Neutrophil (primary cell): ENCODE data around the gene MAP3K14.

Experiments
- H3K27ac ChIP-seq: fragments of 200-600 bp; sonication (generic); 2 replicates; pipeline ENCODE4 v1.5.1; 2016; ENCODE audit warnings: mild to moderate bottlenecking, moderate library complexity
- H3K27me3 ChIP-seq: fragments of 200-600 bp; sonication (generic); 2 replicates; pipeline ENCODE4 v1.6.0; 2016; ENCODE audit warnings: mild to moderate bottlenecking
- H3K36me3 ChIP-seq: fragments of 200-600 bp; sonication (generic); 2 replicates; pipeline ENCODE4 v1.5.1; 2017
- H3K4me1 ChIP-seq, 2 experiments: fragments of 200-600 bp in 1 of 2; sonication (generic) in 1 of 2; 1 replicate in 1 of 2; 2 replicates in 1 of 2; pipeline versions ENCODE4 v1.5.1 to v1.6.1; 2013 to 2016; ENCODE audit warnings: low read depth in 1 of 2, low read length in 1 of 2, mild to moderate bottlenecking in 1 of 2, moderate library complexity in 1 of 2; ENCODE audit not compliant: control insufficient read depth in 1 of 2, insufficient read depth in 1 of 2
- H3K4me3 ChIP-seq, 2 experiments: fragments of 200-600 bp in 1 of 2; sonication (generic) in 1 of 2; 1 replicate in 1 of 2; 2 replicates in 1 of 2; pipeline ENCODE4 v1.5.1; 2013 to 2016; ENCODE audit warnings: low read depth in 1 of 2, low read length in 1 of 2, mild to moderate bottlenecking in 1 of 2, moderate library complexity in 1 of 2
- H3K9me3 ChIP-seq: fragments of 200-600 bp; sonication (generic); 2 replicates; pipeline ENCODE4 v1.5.1; 2016
- CTCF ChIP-seq: fragments of 200-600 bp; sonication (generic); IDR thresholded peaks from 2 replicates; pipeline ENCODE4 v1.5.1; 2016; ENCODE audit warnings: antibody characterized with exemption

MAP3K14 gene

GRCh38 chr17:45264988-45265387 lies 51.8 kb downstream of the MAP3K14 start:
- Histone ChIP-seq H3K9me3 (no peaks in the 10 kb centered on the region), H3K4me3 (no peak overlapping the region), H3K27me3 (no peaks in the 10 kb centered on the region), H3K36me3 (peaks cover 62% of the 10 kb centered on the region), H3K4me1 (peaks cover 9 to 17% of the 10 kb centered on the region in 2 experiments), H3K27ac (no peak overlapping the region)
- no peak for TF ChIP-seq CTCF

GRCh38 chr17:45264430-45264829 lies 52.4 kb downstream of the MAP3K14 start:
- Histone ChIP-seq H3K36me3 (peaks cover 57% of the 10 kb centered on the region), H3K27me3 (no peaks in the 10 kb centered on the region), H3K4me1 (peaks cover 9 to 17% of the 10 kb centered on the region in 2 experiments), H3K4me3 (no peak overlapping the region), H3K9me3 (no peaks in the 10 kb centered on the region), H3K27ac (no peak overlapping the region)
- no peak for TF ChIP-seq CTCF

- H3K4me1 ChIP-seq, result peaks cover 9 to 20% of the 10 kb centered on the region in 2 experiments
- H3K27me3 ChIP-seq, result no peaks in the 10 kb centered on the region
- no peak overlapping the region for H3K27ac ChIP-seq
- H3K4me3 ChIP-seq, result no peak overlapping the region
- H3K36me3 ChIP-seq, result peaks cover 47% of the 10 kb centered on the region
- TF ChIP-seq CTCF, result no peak
- H3K9me3 ChIP-seq, result no peaks in the 10 kb centered on the region
These were observed 53.4 kb downstream of the MAP3K14 start for GRCh38 chr17:45263477-45263860.

GRCh38 chr17:45262516-45263476 lies 54.0 kb downstream of the MAP3K14 start:
- peaks cover 9 to 21% of the 10 kb centered on the region in 2 experiments for H3K4me1 ChIP-seq
- H3K36me3 ChIP-seq, result peaks cover 45% of the 10 kb centered on the region
- H3K4me3 ChIP-seq, result peak overlapping the region; percentile 66 to 88
- no peaks in the 10 kb centered on the region for H3K27me3 ChIP-seq
- peak overlapping the region; percentile 78 for H3K27ac ChIP-seq
- no peaks in the 10 kb centered on the region for H3K9me3 ChIP-seq
- no peak for TF ChIP-seq CTCF

GRCh38 chr17:45261577-45262515 lies 55.0 kb downstream of the MAP3K14 start, which contains the start of gene SPATA32:
Gene SPATA32 (minus strand): TSS chr17:45262094. CDS start chr17:45262016, 78 bp downstream.
- no peak for TF ChIP-seq CTCF
- Histone ChIP-seq H3K9me3 (no peaks in the 10 kb centered on the region), H3K27ac (peak within 1 kb of the TSS; percentile 78), H3K4me3 (peak within 1 kb of the TSS; percentile 66 to 88), H3K4me1 (peaks cover 9 to 28% of the 10 kb centered on the region in 2 experiments), H3K36me3 (peaks cover 35% of the 10 kb centered on the region), H3K27me3 (no peaks in the 10 kb centered on the region)
